ENCODE measurements around the gene ICAM2.
"Not testable (repeated sequence)": the region's sequence is repeated elsewhere in the genome, so short reads cannot be mapped to it uniquely, and the experiment has no call there.

The ICAM2 gene

GRCh38 chr17:64042700-64043485 is 22.5 kb upstream of the ICAM2 start:
- no peak for DNase-seq (ENCODE audit: low read depth)

- DNase-seq (ENCODE audit: low read depth): no peak
Observed at GRCh38 chr17:64041912-64042311, 21.5 kb upstream of the ICAM2 start.

- DNase-seq (ENCODE audit: low read depth): no peak
Observed at GRCh38 chr17:64040206-64040605, 19.8 kb upstream of the ICAM2 start.

DNA sequence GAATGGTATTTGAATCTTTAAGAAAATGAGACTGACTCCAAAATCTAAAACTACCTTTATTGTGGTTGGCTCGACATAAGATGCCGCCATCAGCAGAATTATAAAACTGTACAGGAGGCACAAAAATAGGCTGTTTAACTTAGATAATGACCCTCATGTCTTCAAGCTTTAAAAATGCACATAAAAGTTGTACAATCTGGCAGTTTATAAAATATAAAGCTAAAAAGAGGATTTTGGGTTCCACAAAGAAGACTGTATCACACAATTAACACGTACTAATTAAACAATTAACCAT is 18.6 kb upstream of the ICAM2 start:
- DNase-seq (ENCODE audit: low read depth): no peak

- DNase-seq (ENCODE audit: low read depth): no peak
Observed at GRCh38 chr17:64038331-64039105, 18.1 kb upstream of the ICAM2 start.

DNA sequence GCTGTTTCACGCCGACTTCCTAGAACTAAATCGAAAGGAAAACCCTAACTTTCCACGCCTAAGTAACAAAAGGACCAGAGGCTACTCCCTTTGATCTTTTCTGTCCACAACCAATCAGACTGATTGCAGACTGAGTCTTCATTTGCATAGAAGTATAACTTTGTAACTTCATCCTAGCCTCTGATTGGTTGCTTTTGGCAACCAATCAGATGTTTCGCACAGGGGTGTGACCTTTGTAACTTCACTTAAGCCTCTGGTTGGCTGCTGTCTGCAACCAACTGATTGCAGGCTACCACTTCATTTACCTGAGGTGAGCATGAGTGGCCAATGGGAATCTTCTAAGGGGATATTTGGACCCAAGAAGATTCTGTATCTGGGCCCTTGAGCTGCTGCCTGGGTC is 17.4 kb upstream of the ICAM2 start:
- DNase-seq (ENCODE audit: low read depth): no peak

DNA sequence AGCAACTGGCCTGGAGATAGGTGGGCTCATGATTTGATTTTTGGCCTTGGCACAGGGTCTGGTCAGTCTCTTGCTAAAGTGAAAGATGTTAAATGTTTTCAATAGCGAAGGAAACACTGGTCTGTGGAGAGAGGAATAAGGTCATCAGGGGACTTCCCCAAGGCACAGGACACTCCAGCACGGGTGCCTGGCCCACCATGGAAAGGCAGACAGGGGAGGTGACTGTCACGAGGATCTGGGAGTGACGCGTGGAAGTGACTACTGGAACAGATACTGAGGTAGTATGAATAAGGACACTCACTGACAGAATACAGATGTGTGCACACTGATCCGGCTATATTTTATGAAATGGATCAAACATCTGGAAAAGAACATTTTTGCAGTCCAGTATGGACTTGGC is 16.7 kb upstream of the ICAM2 start:
- no peak for DNase-seq (ENCODE audit: low read depth)

DNA sequence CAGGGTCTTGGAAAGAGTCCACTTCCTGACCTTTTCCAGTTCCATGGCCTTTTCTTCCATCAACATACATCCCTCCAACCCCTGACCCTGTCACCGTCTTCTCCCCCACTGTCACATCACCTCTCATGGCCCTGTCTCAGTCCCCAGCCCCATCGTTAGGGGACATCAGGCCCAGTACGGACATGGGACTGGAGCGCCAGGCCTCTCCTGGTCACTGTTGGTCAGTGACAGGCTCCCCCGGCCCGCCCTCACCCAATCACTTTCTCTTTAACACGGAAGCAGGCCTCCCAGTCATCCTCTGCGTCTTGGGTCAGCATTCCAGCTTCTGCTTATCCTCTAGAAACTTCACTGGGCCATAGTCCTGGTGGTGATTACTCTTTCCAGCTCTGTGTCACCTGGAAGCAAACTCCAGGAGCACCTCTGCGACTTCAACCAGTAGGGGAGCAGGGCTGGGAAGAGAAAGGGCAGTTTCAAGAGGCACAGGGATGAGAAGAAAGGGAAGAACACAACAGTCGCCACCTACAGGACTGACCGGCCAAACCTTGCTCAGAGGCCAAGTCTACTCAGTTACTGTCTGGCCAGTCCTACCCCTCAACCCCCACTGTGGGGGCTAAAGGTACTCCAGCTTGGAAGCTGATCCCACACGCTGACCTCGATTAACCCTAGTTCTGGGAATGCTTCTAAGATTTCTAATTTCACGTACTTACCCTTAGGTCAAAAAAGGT is 15.9 kb upstream of the ICAM2 start:
- no peak for DNase-seq (ENCODE audit: low read depth)

DNA sequence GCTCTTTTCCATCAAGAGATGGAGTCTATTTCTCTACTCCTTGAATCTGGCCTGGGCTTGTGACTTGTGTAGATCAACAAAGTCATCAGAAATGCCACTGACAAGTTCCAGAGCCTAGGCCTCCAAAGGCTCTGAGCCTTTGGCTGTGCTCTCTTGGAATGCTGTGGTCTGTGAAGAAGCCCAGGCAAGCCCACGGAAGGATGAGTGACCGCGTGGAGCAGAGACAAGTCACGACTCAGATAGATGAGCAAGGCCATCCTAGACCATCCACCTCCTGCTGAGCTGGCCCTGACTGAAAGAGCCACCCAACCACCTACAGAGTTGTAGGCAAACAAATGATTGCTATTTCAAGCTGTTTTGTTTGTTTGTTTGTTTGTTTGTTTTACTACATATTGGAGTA is 11.6 kb upstream of the ICAM2 start:
- no peak for DNase-seq (ENCODE audit: low read depth)

DNA sequence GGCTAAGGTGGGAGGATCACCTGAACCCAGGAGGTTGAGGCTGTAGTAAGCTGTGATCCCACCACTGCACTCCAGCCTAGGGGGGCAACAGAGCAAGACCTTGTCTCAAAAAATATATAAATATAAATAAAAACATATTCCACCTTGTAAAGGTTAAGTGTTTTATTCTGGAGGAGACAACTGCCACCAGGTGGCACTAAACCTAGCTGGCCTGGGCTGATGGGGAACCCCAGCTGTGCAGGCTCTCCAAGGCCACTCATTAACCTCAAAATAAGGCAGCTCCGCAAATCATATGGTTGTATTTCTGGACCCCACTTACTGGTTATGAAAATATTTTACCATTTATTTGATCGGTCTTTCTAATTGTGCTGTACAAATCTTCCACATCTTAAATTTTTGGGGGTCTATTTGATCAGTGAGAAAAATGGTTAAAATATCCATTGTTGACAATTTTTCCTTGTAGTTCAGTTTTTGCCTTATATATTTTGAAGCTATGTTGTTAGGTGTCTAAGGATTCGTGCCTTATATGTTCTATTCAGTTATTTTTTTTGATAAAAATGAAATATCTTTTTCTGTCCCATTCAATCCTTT is 8.5 kb upstream of the ICAM2 start:
- no peak for DNase-seq (ENCODE audit: low read depth)

DNA sequence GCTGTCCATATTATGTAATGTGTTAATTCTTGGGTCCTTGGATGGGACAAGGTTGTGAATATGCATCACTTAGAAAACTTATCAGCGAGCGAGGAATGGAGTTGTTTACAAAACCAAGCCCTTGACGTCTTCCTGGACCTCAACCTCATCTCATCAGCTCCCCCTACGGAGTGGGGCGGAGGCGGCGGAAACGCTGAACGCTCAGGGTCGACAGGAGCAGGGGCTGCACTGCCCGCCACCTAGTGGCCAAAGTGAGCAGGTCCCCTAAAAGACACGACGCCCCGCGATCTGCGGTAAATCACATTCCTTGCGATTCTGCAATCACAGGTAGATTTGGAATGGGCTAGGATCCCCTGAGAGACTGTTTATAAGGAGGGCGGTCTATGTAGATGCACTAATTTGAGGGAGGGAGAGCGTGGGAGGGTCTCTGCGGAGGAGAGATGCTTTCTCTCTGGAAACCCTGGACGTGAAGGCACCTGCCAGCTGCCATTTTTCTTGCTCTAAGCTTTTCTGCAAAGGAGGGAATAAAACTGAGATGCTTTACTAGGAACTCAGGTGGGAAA is 5.4 kb upstream of the ICAM2 start:
- DNase-seq (ENCODE audit: low read depth): no peak

DNA sequence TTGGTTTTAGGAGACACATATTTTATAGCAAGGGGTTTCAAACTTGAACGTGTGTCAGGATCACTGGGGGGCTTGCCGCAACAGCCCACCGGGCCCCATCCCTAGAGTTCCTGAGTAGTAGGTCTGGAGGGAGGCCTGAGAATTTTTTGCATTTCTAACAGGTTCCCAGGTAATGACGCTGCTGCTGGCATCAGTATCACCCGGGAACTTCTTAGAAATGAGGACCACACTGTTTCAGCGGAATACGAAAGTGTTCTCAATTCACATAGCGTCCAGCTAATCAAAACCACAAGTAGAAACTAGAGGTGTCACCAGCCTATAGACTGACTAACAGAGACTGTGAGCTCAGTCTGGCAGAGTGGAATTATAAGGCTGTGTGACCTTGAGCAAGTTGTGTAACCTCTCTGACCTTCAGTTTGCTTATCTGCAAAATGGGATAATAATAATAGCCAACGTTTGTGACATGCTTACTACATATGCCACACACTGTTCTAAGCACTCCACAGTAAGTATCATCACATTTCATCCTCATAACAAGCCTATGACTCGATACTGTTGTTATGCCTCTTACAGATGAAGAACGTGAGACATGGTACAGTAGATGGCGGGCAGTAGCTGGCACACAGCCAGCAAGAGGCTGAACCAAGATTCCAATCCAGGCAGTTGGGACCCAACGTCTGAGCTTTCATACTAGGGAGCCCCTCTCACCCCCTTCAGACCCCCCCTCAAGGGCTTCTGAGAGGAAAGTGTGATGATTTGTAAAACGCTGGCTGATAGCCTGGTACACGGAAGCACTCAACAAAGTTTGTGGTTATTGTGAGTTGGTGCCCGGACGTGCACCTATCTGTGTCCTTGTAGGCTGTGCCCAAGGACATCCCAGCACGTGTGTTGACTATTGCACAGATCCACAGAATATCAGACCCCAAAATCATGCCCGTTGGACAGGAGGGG is 4.6 kb upstream of the ICAM2 start:
- no peak for DNase-seq (ENCODE audit: low read depth)

DNA sequence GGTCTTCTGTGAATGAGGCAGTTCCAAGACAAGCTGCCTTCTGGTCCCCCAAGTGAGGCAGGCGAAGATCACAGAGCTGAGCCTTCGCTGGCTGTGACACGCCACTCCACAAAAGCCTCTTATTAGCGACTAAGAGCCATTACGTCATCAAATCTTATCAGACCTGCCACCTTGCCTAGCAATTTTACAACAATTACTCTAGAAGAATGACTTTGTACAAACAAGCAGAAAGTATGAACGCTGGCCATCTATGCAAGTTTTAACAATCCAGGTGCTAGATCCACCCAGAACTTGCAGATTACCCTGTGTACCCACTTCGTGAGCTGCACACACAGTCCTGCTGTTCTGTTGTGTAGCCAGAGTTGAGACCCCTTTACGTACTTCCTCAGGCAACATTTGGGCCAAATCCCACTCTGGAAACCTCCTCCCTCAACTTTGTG is 3.8 kb upstream of the ICAM2 start:
- no peak for DNase-seq (ENCODE audit: low read depth)

DNA sequence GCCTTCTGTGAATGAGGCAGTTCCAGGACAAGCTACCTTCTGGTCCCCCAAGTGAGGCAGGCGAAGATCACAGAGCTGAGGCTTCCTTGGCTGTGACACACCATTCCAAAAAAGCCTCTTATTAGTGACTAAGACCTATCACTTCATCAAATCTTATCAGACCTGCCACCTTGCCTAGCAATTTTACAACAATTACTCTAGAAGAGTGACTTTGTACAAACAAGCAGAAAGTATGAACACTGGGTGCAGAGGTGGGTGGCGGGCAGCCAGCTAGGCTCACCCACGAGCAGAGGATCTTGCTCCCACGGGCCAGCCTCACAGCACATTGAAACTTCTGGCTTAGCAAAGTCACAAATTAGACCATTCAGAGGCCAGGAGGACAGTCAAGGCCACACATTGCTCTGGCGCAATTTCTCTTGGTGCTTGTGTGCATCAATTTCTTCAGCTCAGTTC is 2.2 kb upstream of the ICAM2 start:
- DNase-seq (ENCODE audit: low read depth): no peak

DNA sequence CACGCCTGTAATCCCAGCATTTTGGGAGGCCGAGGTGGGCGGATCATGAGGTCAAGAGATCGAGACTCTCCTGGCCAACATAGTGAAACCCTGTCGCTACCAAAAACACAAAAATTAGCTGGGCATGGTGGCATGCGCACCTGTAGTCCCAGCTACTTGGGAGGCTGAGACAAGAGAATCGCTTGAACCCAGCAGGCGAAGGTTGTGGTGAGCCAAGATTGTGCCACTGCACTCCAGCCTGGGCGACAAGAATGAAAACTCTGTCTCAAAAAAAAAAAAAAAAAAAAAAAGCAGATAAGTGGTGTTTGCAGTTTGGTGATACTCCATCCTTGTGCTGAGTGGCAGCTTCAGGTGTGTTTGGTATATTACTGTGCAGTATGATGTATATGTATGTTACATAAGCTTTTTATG is 877 bp downstream of the ICAM2 start:
- DNase-seq (ENCODE audit: low read depth): not testable (repeated sequence)

DNA sequence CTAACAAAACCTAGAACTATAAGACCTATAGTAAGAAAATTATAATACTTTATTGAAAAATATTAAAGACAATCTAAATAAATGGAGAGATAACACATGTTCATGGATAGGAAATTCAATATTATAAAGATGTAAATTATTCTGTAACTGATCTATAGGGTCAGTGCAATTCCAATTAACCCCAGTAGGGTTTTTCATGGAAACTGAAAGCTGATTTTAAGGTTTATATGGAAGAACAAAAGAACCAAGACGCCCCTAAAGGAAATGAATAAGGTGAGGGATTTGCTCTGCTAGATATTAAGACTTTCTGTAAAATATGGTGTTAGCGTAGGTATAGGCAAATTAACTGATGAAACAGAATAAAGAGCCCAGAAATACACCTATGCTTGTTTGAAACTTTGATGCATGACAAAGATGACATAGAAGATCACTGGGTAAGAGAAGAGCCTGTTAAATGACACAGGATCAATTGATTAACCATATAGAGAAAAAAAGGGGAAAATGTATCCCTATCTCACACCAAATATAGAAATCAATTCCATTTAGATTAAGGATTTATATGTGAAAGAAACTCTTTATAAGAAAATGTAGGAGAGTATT is 3.0 kb downstream of the ICAM2 start:
- DNase-seq (ENCODE audit: low read depth): no peak

DNA sequence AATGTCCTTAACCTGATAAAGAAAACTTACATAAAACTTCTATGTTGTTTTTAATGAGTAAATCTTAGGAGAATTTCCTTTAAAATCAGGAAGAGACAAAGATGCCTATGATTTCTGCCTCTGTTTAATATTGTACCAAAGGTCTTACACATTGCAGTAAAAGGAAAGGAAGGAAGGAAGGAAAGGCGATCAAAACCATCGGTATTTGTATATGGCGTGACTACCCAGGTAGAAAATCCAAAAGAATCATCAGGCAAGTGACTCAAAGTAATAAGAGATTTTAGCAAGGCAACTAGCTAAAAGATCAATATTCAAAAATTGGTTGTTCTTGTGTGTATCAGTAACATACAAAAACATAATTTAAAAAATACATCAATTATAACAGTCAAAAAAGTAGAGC is 3.5 kb downstream of the ICAM2 start:
- DNase-seq (ENCODE audit: low read depth): no peak

DNA sequence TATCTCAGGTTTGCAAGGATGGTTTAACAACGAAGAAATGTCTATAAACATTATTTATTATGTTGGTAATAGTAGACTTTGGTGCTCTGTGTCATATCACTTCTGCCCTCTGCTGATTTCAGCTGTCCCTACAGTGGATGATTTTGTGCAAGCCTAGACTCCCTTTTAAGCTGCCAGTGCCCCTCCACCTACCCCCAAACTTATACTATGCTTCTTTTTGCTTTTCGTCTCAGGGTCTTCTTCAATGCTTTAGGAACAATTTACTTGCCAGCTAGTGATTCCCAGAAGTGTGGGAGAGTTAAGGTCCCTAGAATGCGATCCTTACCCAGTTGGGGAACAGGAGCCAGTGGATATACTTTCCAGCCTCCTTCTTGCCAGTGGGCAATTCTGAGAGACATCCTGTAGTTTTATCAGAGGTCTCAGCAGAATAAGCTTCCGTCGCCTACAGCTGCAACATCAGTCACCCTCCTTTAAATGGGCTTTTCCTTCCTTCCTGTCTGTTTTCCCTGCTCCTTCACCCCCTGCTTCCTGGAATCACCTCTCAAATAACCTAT is 4.1 kb downstream of the ICAM2 start:
- no peak for DNase-seq (ENCODE audit: low read depth)

DNA sequence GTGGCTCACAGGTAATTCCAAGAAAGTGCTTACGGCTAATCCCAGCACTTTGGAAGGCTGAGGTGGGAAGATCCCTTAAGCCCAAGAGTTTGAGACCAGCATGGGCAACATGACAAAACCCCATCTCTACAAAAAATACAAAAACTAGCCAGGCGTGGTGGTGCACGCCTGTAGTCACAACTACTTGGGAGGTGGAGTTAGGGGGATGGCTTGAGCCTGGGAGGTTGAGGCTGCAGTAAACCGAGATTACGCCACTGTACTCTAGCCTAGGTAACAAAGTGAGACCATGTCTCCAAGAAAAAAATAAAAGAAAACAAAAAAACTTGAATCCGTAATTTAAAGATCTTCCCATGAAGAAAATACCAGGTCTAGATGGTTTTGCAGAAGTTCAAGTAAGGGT is 5.0 kb downstream of the ICAM2 start:
- no peak for DNase-seq (ENCODE audit: low read depth)

Measured in GM04503 (cell line).